DND-41 (cell line): Measurements from ENCODE around the gene LCOR.

Experiments used
- CTCF ChIP-seq: IDR thresholded peaks from 2 replicates; pipeline ENCODE4 v1.5.1; 2012; ENCODE audit warnings: borderline replicate concordance, low read length, moderate library complexity, mild to moderate bottlenecking; ENCODE audit not compliant: poor library complexity, severe bottlenecking; ENCODE audit errors: extremely low read depth
- EZH2 ChIP-seq: IDR thresholded peaks from 3 replicates; pipeline ENCODE4 v1.6.1; 2012; ENCODE audit warnings: borderline replicate concordance, low read depth, mild to moderate bottlenecking, moderate library complexity, low read length, inconsistent platforms; ENCODE audit not compliant: severe bottlenecking

GRCh38 chr10:96984541-96985131 is 152.5 kb downstream of the LCOR start:
- TF ChIP-seq CTCF (no peak), EZH2 (no peak)
